NCI-H446 treated with DMSO at 0.1 percent for 48 hours (cell line): Measurements from ENCODE around the gene ZNF783.
"Not testable (repeated sequence)": the region's sequence is repeated elsewhere in the genome, so short reads cannot be mapped to it uniquely, and the experiment has no call there.

Source experiments
- DNase-seq: peaks from one replicate; lab custom pipeline; 2025; lab: John Stamatoyannopoulos, UW

ZNF783 gene

GRCh38 chr7:149300620-149301285 is 38.8 kb downstream of the ZNF783 start:
- DNase-seq, result no peak

DNA sequence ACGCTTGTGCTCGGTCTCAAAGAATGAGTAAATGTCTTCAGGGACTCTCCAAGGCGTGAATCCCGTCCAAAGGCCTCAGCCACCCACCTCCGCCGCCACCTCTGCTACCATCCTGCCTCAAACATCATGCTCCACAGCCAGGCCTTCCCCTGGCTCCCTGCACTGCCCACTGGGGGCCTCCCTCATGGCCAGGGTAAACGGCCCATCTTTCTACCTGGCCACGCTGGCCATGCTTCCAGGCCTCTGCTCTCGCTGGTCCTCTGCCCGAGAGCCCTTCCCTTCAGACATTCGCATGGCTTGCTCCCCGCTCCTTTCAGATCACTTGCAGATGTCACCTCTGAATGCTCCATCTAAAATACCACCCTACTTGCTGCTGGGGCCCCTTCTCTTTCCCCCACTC is 40.2 kb downstream of the ZNF783 start:
- no peak for DNase-seq

DNA sequence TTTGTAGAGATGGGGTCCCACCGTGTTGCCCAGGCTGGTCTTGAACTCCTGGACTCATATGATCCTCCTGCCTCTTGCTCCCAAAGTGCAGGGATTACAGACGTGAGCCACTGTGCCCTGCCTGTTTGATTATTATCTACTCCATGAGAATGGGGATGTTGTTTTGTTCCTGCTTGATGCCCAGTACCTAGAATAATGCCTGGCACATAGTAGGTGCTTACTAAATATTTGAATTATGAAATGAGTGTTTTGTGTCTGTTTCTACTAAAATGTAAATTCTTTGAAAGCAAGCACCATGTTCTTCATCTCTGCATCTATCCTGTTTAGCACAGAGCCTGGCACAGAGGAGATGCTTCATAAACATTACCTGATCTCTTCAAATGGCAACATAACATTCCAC is 40.9 kb downstream of the ZNF783 start:
- DNase-seq, result no peak

- no peak for DNase-seq
Measured at GRCh38 chr7:149304006-149304405, 42.0 kb downstream of the ZNF783 start.

DNA sequence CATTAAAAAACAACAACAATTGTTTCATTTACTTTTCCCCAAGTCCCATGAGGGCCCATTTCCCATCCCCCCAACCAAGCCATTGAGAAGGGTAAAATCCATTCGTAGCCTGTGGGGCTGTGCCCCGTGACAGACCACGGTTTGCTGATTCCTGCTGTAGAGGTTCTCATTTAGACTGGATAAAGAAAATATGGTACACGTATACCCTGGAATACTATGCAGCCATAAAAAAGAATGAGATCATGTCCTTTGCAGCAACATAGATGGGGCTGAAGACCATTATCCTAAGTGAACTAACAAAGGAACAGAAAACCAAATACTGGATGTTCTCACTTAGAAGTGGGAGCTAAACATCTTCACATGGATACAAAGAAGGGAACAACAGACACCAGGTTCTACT is 44.9 kb downstream of the ZNF783 start:
- DNase-seq, result no peak

GRCh38 chr7:149307775-149308501 is 45.9 kb downstream of the ZNF783 start:
- no peak for DNase-seq

DNA sequence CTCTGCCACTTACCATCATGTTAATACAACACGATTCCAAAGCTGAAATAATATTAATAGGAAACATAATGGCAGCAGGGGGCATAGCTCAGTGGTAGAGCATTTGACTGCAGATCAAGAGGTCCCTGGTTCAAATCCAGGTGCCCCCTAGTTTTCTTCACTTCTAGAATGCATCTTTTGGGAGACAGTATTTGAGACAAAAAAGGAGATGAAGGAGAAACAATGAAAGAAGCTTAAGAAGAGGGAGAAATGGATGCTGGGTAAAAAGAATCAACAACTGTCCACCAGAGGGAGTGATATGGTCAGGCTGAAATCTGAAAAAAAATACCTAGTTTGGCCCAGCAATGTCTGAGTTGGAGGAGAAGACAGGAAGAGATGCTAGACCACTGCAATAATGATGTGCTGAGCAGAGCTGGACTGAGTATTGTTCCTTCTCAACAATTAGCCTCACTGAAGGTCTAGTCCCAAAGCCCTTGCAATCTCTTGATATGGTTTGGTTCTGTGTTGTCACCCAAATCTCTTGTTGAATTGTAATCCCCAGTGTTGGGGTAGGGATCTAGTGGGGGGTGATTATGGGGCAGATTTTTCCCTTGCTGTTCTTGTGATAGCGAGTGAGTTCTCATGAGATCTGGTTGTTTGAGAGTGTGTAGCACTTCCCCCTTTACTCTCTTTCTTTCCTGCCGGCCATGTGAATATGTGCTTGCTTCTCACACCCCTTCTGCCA is 48.3 kb downstream of the ZNF783 start:
- DNase-seq, result peak; percentile 57

GRCh38 chr7:149310990-149311573 is 49.1 kb downstream of the ZNF783 start:
- DNase-seq, result no peak

DNA sequence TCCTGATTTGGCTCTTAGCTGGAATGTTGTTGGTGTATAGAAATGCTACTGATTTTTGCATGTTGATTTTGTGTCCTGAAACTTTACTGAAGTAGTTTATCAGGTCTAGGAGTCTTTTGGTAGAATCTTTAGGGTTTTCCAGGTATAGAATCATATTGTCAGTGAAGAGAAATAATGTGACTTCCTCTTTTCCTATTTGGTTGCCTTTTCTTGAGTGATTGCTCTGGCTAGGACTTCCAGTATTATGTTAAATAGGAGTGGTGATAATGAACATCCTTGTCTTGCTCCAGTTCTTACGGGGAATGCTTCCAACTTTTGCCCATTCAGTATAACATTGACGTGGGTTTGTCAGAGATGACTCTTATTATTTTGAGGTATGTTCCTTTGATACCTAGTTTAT is 52.0 kb downstream of the ZNF783 start:
- DNase-seq, result no peak

- no peak for DNase-seq
Measured at GRCh38 chr7:149316606-149317005, 54.6 kb downstream of the ZNF783 start.

- DNase-seq, result no peak
Measured at GRCh38 chr7:149317496-149317895, 55.5 kb downstream of the ZNF783 start.

DNA sequence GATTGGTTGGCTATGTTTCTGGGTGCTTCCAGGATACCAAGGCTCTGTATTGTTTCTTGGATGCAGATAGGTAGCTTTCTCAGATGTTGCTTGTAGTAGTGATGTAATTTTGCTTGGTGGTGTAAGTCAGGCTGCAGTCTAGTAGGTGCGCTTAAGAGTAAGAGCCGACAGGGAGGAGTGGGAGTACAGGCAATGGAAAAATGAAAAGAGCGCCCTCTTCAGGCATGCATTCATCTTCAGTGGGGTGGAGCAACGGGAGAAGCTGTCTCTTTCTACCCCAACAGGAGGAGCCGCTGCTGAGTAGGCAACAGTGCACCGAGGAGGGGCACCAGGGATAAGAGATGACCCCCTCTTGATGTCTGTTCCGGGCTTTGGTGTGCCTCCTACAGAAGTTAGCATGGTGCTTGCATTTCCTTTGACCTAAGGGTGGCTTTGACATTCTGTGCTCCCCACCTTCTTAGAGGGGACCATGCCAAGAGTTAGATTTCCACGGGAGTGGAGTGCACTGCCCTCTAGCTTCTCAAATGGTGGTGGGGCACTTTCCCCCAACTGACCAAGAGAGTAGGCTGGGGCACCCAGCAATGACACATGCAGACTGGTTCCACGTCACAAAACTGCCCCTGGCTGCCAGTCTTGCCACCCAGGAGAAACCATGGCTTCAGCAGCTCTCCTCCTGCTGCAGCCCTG is 56.1 kb downstream of the ZNF783 start:
- DNase-seq, result no peak

DNA sequence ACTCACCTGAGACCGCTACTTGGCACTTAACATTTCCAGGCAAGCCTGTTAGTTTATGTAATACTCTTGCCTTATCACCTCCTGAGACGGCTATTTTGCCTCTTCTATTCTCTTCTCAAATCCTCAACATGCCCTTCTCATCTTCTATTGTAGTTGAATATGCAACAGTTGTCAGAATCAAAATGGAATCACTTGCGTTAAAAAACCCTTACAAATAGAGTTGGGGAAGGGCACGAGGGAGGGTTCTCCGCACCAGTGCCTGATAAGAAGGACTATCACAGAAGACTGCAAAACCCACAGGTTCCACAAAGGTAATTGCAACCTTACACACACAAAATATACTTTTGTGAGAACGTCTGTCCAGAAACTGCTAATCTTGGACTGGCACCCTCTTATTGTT is 57.4 kb downstream of the ZNF783 start:
- DNase-seq, result no peak

DNA sequence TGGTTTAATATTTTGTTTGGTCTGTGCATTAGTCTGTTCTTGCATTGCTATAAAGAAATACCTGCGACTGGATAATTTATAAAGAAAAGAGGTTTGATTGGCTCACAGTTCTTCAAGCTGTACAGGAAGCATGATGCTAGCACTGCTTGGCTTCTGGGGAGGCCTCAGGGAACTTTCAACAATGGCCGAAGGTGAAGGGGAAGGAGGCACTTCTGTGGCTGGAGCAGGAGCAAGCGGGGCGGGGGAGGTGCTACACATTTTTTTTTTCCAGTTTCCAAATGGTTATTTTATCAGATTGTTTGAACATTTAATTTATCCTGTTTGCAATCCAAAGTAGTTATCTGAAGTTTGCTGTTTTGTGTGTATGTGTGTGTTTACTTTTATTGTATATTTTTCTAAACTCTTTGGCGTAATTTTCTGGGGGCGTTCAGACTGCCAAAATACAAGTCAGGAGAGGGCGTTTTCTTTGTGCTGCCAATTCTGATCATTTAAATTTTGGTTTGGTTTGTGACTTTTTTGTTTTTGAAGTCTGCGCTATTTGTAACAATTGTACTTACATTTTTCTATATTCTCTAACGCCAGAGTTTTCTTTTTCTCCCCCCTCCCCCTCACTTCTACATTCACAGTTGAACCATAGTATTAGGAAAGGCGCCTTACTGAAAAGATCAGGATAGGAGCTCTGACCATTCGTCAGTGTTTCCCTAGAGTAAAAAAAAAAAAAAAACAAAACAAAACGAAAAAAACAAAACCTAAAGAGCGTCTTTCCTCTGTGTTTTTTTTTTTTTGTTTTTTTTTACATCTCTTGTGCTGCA is 58.5 kb downstream of the ZNF783 start:
- no peak for DNase-seq

DNA sequence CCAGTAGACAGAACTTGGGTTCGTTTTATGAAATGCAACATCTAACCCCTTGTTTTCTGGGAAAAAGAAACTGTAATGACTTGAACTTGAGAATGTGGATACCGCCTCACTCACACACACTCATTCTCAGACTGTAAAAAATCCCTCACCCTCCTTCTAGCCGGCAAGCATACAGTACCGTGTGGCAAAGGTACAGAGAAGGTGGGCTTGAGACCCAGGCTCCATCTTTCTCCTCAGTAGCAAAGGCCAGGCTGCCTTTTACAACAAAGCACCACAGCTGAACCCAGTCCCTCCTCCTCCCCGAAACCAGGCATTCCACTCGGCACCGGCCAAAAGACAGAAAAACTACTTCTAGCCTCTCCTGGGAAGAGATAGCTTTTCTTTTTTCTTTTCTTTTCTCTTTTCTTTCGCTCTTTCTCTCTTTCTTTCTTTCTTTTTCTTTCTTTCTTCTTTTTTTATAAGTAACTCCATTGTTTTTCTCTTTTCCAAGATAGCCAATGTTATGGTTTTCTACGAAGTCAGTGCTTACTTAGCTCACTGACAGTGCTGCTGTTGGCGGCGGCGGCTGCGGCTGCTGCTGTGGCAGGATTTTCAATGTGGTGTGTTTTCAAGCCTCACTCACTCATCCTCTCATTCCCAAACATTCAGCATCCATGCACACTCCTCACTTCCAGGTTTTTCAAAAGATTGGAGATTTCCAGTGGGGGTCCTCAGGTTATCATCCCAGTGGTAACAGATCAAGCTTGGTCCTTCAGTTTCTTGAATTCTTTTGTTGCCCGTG is 59.3 kb downstream of the ZNF783 start:
- DNase-seq, result not testable (repeated sequence)

DNA sequence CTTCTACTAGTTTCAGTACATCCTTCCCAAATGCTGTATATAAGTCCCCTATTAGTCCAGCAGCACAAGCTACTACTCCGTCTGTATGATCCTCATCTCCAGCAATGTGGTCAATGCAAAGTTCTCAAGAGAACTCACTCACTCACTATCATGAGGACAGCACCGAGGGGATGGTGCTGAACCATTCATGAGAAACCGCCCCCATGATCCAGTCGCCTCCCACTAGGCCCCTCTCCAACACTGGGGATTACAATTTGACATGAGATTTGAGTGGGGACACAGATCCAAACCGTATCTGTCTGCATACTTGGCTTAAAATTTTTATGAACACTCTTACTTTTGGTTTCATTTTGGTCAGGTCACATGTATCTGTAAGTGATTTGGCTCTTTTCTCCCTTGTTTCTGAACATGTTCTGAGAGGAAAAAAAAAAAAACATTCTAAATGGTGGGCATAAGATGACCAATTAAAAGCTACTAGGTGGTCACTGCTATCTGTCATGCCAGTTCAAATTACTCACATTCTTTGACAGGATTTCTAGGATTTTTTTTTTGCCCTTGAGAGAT is 60.1 kb downstream of the ZNF783 start:
- DNase-seq, result no peak

GRCh38 chr7:149322737-149323136 is 60.7 kb downstream of the ZNF783 start:
- DNase-seq, result no peak

GRCh38 chr7:149325248-149325647 is 63.3 kb downstream of the ZNF783 start:
- DNase-seq, result no peak

DNA sequence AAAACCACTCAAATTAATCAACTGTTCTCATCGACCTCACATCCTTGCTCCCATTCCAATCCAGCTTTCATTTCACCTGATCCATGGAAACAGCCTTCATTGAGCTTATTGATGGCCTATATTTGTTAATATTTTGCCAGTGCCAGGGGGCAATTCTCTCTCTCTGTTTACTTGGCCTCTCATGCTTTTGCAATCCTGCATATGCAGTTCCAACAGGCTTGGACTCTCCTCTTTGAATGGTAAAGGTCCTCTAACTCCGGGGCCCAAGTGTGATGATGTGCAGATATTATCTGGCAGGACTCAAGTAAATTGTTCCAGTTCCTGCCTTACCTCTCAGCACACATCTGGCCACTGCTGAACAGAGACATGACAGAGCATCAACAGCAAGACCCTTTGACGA is 67.3 kb downstream of the ZNF783 start:
- DNase-seq, result no peak

DNA sequence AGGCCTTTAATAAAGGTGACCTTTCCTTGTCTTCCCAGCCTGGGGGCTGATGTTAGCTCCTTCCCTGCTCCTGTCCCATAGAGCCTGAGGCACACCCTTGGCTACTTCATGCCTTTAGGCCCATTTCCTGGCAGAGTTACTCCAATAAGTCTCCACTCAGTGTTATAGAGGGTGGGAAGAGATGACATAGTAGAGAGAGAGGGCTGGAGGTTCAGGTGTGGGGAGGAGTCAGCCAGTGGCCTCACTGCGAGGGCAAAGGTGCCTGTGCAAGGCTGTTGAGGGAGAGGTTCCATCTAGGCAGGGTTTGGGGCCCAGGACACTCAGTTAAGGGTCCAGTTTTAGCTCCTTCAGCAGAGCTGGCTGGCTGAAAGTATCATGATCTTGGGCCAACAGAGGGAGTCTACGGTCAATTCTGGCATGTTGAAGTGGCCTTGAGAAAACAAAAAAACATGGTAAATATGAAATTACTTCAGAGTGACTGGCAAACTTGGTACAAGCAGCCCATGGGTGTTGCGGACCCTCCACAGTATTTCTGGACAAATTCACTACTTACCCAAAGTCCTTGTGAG is 67.9 kb downstream of the ZNF783 start:
- DNase-seq, result no peak
